Thoracic aorta endothelial cell (primary cell): ENCODE results near the gene PLEKHA1. TPM values are rescaled to one million over a fixed set of nuclear protein-coding genes. Genes with fewer than 3 reads are reported as not detected.

ENCODE experiments used
- small RNA-seq: library from RNA; depleted of rRNA; stranded (forward); fragments of <200 nt; gene quantifications from one replicate; pipeline ENCODE3, GENCODE V24; 2012
- total RNA-seq: library from RNA; depleted of rRNA; stranded (reverse); fragments of >200 nt; gene quantifications from 2 replicates; pipeline ENCODE4 v1.2.3, GENCODE V29; 2012

The PLEKHA1 gene
- 47.5 and 53.8 TPM in 2 replicates for total RNA-seq

GRCh38 chr10:122374237-122374858, at the start of gene PLEKHA1:
PLEKHA1 (plus strand) TSS chr10:122374708; CDS start chr10:122393201, 18,493 bp downstream.

GRCh38 chr10:122454603-122455080, 80.1 kb downstream of the PLEKHA1 start, which contains the start of gene ARMS2:
ARMS2 (plus strand) TSS chr10:122454653; CDS start chr10:122454728, 75 bp downstream.

GRCh38 chr10:122461367-122461728, 86.8 kb downstream of the PLEKHA1 start, which contains the start of gene HTRA1:
HTRA1 (plus strand) TSS chr10:122461553; CDS start chr10:122461653, 100 bp downstream.

Small RNA genes lying within 50 kb of the gene (small RNA-seq; reads per million reads assigned to genes)
- gene MIR3941 (0.77 reads per million, percentile 8 among the genes with 10 or more reads in this experiment), gene RNU6-728P (not detected)

Other genes starting within 250 kb of the PLEKHA1 start
- not detected in 2 replicates for gene BTBD16, start 103.4 kb upstream of the PLEKHA1 start, total RNA-seq
- not detected in 2 replicates for gene ARMS2, start 79.9 kb downstream of the PLEKHA1 start, total RNA-seq
- gene HTRA1, start 86.8 kb downstream of the PLEKHA1 start, total RNA-seq, result 22.4 and 37.0 TPM in 2 replicates
- gene DMBT1, start 186.0 kb downstream of the PLEKHA1 start, total RNA-seq, result not detected in 2 replicates